NT2/D1 (cell line): ENCODE results near the gene TRIM47.

Source experiments
- DNase-seq: peaks from one replicate; pipeline ENCODE4 v3.0.0-alpha.2; 2011; ENCODE audit warnings: low read depth, low spot score
- H3K27me3 ChIP-seq: 2 replicates; pipeline ENCODE4 v1.6.0; 2011; ENCODE audit warnings: mild to moderate bottlenecking; ENCODE audit not compliant: insufficient read length, insufficient read depth
- H3K36me3 ChIP-seq: 2 replicates; pipeline ENCODE4 v1.6.1; 2011; ENCODE audit warnings: mild to moderate bottlenecking, low read length, mixed read lengths; ENCODE audit not compliant: insufficient read depth, insufficient read length
- H3K4me1 ChIP-seq: 2 replicates; pipeline ENCODE4 v1.5.1; 2011; ENCODE audit not compliant: insufficient read depth, insufficient read length
- H3K4me3 ChIP-seq: 2 replicates; pipeline ENCODE4 v1.5.1; 2011; ENCODE audit warnings: low read depth; ENCODE audit not compliant: insufficient read length
- H3K9ac ChIP-seq: 2 replicates; pipeline ENCODE4 v1.6.0; 2011; ENCODE audit warnings: low read depth; ENCODE audit not compliant: insufficient read length
- H3K9me3 ChIP-seq: 2 replicates; pipeline ENCODE4 v1.5.1; 2011; ENCODE audit warnings: mild to moderate bottlenecking, low read length; ENCODE audit not compliant: insufficient read depth
- SUZ12 ChIP-seq: IDR thresholded peaks from 2 replicates; pipeline ENCODE4 v1.6.1; 2011; ENCODE audit not compliant: insufficient read length, insufficient read depth; ENCODE audit errors: extremely low read depth
- YY1 ChIP-seq: IDR thresholded peaks from 2 replicates; pipeline ENCODE4 v1.6.1; 2011; ENCODE audit not compliant: insufficient read length, insufficient read depth
- ZNF274 ChIP-seq: IDR thresholded peaks from 2 replicates; pipeline ENCODE4 v1.6.1; 2011; ENCODE audit warnings: mild to moderate bottlenecking, low read depth, low read length

Gene TRIM47

DNA sequence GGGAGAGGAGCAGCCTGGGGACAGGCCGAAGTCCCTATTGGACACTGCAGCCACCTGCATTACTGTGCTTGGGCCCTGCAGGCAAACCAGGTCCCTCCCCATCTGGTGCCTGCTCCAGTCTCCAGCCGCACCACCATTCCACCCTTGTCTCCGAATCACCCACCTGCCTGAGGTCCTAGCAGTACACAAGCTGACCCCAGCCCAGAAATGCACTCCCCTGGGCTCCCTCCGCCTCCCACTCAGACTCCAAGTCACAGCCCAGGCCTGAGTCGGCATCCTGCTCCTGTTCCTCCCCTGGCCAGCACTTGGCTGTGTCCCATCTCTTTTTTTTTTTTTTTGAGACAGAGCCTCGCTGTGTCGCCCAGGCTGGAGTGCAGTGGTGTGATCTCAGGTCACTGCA lies 40.5 kb downstream of the TRIM47 start:
- Histone ChIP-seq H3K36me3 (no peaks in the 10 kb centered on the region), H3K4me3 (no peak overlapping the region), H3K4me1 (peaks cover 25% of the 10 kb centered on the region), H3K9me3 (no peaks in the 10 kb centered on the region), H3K27me3 (no peaks in the 10 kb centered on the region), H3K9ac (no peak overlapping the region)
- TF ChIP-seq ZNF274, result no peak
- no peak for TF ChIP-seq SUZ12
- TF ChIP-seq YY1, result no peak
- no peak for DNase-seq

DNA sequence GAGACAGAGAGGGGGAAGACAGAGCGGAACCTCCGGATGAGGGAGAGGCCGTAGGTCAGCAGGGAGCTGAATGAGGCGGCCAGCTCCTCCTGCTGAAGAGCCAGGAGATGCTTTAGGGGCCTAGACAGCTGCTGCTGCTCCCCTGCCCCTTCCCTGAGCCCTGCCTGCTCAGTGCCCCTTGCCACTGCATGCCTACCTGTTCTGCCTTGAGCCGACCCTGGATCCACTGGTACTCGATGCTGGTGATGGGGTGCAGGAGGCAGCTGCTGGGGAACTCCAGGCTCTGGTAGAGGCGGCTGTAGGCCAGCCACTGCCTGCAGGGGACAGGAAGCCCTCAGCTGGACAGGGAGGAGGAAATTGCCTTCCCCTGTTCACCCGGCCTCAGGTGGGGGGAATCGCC lies 41.8 kb downstream of the TRIM47 start:
- no peak overlapping the region for H3K4me3 ChIP-seq
- no peak for TF ChIP-seq SUZ12
- no peak for TF ChIP-seq YY1
- TF ChIP-seq ZNF274, result no peak
- peaks cover 32% of the 10 kb centered on the region for H3K4me1 ChIP-seq
- H3K27me3 ChIP-seq, result no peaks in the 10 kb centered on the region
- H3K9ac ChIP-seq, result no peak overlapping the region
- DNase-seq, result no peak
- no peaks in the 10 kb centered on the region for H3K9me3 ChIP-seq
- H3K36me3 ChIP-seq, result no peaks in the 10 kb centered on the region

DNA sequence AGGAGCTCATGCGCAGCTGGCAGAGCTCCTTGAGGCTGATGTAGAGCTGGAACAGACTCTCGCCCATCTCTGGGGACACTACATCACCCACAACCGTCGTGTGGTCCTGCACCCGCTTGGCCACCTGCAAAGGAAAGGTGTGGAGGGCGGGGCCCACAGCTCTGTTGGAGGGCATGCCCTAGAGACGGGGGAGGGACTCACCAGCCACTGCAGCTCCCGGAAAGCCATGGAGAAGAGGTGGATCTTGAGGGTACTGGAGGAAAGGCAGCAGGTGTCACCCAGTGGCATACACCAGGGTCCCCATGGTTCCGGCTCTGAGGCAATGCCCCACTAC lies 42.8 kb downstream of the TRIM47 start:
- H3K9ac ChIP-seq, result no peak overlapping the region
- TF ChIP-seq SUZ12 (no peak), ZNF274 (no peak), YY1 (no peak)
- H3K4me1 ChIP-seq, result peaks cover 34% of the 10 kb centered on the region
- H3K27me3 ChIP-seq, result no peaks in the 10 kb centered on the region
- H3K9me3 ChIP-seq, result no peaks in the 10 kb centered on the region
- no peak for DNase-seq
- no peaks in the 10 kb centered on the region for H3K36me3 ChIP-seq
- H3K4me3 ChIP-seq, result no peak overlapping the region

DNA sequence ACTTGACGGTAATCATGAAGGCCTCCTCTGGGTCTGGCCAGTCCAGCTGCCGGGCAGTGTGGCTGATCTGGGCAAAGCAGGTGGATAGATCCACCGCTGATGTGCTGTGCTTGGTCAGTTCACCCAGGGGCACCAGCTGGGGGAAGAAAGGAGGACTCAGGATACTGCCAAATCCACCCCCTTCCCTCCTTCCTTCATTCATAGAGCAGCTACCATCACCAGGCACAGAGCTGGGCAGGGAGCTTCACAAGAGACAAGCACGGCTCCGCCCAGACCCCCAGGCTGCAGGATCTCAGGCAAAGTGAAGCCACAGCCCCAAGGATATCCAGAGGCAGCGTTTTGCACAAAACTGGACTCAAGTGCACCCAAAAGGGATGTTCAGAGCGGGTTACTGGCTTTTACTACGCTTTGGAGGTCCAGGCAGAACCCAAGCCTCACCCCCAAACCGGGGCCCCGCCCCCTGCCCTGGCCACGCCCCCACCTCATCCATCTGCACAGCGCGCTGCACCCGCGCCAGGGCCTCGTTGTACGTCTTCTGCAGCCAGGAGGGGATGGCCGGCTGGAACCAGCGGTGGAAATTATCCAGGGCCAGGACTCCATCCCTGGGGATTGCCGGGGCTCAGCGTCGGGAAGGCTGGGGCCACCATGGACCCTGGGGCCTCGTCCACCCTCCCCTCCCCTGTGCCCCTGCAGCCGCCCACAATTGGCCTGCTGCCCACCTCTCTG lies 43.3 kb downstream of the TRIM47 start:
- no peak for TF ChIP-seq YY1
- no peak for TF ChIP-seq SUZ12
- no peak for TF ChIP-seq ZNF274
- Histone ChIP-seq H3K36me3 (no peaks in the 10 kb centered on the region), H3K27me3 (no peaks in the 10 kb centered on the region), H3K4me1 (peaks cover 38% of the 10 kb centered on the region), H3K9ac (no peak overlapping the region), H3K9me3 (no peaks in the 10 kb centered on the region), H3K4me3 (no peak overlapping the region)
- DNase-seq, result no peak

DNA sequence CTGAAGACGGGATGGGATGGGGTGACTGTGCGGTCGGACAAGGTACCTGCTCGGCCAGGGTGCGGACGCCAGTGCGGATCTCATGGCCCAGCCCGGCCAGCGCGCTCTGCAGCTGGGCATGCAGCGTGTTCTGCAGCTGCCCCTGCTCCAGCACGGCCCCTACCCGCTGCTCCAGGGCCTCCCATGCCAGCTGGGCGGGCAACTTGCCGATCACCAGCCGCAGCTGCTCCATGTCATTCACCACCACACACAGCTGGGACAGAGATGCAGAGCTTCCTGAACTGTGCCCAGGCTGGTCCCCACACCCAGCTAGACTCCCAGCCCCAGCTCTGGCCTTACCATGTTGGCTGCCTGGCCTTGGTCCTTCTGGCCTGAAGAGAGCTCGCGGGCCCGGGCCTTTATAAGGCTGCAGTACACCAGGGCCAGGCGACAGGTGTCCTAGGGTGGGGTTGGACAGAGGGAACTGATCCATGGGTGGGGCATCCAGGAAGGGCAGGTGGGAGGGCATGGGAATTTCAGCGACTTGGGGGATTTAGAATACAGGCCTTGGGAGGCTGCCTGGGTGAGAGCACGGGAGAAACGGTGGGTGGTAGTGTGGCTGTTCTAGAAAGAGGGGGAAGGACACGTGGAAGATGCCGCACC lies 44.0 kb downstream of the TRIM47 start:
- TF ChIP-seq SUZ12 (no peak), ZNF274 (no peak), YY1 (no peak)
- Histone ChIP-seq H3K36me3 (no peaks in the 10 kb centered on the region), H3K9ac (no peak overlapping the region), H3K27me3 (no peaks in the 10 kb centered on the region), H3K4me1 (peaks cover 43% of the 10 kb centered on the region), H3K4me3 (no peak overlapping the region), H3K9me3 (no peaks in the 10 kb centered on the region)
- DNase-seq, result no peak

DNA sequence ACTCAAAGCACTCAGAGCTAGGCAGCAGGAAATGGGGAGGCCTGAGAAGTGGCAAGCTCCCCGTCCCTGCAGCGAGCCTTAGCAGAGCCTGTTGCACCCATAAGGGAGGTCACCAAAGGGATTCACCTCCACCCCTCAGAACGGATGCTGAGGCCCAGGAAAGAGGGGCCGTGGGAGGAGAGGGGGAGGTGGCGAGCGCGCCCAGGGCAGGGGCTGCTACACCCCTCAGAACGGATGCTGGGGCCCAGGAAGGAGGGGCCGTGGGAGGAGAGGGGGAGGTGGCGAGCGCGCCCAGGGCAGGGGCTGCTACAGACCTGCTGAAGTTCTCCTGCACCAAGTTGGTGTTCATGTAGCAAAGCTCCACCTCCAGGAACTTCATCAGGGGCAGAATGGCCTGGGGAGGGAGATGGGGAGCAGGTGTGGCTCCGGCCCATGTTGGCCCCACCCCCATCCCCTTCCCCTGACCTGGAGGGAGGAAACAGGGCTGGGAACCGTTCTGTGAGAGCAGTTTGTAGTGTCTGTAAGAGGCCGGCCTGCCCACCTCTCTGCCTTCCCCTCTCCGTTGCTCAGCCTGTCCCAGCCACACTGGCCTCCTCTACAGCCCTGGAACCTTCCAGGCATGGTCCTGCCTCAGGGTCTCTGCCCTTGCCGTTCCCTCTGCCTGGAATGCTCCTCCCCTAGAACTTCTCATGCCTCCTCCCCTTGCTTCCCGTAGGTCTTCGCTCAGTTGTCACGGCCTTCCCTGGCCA lies 45.6 kb downstream of the TRIM47 start:
- H3K4me1 ChIP-seq, result peaks cover 49% of the 10 kb centered on the region
- TF ChIP-seq YY1, result no peak
- TF ChIP-seq ZNF274, result no peak
- no peak for TF ChIP-seq SUZ12
- no peaks in the 10 kb centered on the region for H3K9me3 ChIP-seq
- peak overlapping the region; percentile 68 for H3K9ac ChIP-seq
- no peak for DNase-seq
- no peak overlapping the region for H3K4me3 ChIP-seq
- H3K27me3 ChIP-seq, result no peaks in the 10 kb centered on the region
- peaks cover 7% of the 10 kb centered on the region for H3K36me3 ChIP-seq

DNA sequence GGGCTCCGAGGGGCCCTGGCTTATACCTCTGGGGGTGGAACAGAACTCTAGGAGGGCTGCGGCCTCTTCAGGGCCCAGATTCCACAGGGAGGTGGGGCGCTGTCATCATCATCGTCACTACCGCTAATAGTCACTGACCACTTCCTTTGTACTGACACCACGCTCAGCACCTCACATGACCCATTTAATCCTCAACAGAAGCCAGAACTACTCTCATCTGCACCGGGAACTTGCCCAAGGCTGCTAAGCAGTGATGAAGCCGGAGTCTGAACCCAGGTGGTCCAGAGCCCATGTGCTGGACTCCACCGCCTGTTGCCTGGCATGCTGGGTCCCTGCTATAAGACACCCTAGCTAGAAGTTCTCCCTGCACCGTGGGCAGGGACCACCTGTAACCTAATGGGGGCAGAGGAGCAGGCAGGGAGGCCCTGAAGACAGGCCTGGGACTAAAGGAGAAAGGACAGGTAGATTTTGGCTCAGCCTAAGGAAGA lies 46.2 kb downstream of the TRIM47 start:
- DNase-seq, result no peak
- H3K27me3 ChIP-seq, result no peaks in the 10 kb centered on the region
- peaks cover 9% of the 10 kb centered on the region for H3K36me3 ChIP-seq
- H3K4me3 ChIP-seq, result no peak overlapping the region
- no peak for TF ChIP-seq YY1
- TF ChIP-seq ZNF274, result no peak
- TF ChIP-seq SUZ12, result no peak
- H3K9ac ChIP-seq, result no peak overlapping the region
- no peaks in the 10 kb centered on the region for H3K9me3 ChIP-seq
- H3K4me1 ChIP-seq, result peaks cover 52% of the 10 kb centered on the region
